ENCODE results near the gene POU3F1.

POU3F1 gene

GRCh38 chr1:38073534-38074301 is 27.1 kb upstream of the POU3F1 start:
- DNase-seq (ENCODE audit: low read depth): no peak

GRCh38 chr1:38072858-38073257 is 26.3 kb upstream of the POU3F1 start:
- DNase-seq (ENCODE audit: low read depth): no peak

DNA sequence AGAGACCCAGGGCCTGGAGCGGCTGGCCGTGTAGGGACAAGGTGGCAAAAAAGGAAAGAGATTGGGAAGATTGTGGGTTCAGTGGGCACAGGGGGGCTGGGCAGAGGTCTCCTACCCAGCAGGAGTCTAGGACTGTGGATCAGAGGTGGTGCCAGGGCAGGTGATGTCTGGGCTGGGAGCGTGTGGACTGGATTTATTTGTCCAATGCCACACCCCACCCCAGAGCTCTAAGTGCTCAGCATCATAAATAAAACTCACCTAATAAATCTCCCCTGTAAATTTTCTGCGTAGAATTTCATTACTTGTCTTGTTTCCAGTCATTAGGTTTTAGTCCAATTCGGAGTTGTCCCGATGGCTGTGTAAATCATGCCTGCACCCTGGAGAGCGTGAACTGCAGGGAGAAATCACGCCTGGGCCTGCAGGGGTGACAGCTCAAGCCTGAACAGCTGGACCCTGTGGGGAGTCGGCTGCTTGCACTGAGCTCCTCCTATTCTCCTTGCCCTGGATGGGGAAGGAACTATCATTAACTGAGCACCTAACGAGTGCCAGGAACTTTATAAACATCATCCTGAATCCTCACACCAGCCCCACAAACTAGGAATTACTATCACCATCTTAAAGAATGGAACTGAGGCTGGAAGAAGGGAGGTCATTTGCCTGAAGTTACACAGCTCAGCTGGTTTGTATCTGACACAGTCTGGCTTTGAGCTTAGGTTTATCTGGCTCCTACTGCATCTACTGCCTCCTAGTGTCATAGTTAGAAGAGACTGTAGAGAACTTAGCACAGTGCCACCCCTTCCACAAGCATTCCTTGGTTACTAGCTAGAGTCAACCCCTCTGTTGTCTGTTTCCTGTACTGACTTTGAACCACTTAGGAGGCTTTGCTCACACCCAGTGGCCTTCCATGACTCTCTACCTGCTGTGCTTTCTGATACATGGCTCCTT is 25.0 kb upstream of the POU3F1 start:
- no peak for DNase-seq (ENCODE audit: low read depth)

DNA sequence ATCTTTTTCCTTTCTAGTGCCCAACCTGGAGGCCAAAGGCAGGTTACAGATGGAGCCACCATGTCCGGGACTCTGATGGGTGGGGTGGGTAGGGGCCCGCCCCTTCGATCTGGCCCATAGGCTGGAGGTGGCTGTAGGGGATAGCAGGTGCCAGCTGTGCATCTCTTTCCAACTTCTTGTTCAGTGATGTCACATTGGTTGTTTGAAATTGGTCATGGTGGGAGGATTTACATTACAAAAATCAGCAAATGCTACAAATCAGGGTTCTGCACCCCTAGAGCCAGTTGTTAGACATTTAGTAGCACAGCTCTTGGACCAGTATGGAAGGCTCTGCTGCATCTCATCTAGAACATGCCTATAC is 22.4 kb upstream of the POU3F1 start:
- no peak for DNase-seq (ENCODE audit: low read depth)

DNA sequence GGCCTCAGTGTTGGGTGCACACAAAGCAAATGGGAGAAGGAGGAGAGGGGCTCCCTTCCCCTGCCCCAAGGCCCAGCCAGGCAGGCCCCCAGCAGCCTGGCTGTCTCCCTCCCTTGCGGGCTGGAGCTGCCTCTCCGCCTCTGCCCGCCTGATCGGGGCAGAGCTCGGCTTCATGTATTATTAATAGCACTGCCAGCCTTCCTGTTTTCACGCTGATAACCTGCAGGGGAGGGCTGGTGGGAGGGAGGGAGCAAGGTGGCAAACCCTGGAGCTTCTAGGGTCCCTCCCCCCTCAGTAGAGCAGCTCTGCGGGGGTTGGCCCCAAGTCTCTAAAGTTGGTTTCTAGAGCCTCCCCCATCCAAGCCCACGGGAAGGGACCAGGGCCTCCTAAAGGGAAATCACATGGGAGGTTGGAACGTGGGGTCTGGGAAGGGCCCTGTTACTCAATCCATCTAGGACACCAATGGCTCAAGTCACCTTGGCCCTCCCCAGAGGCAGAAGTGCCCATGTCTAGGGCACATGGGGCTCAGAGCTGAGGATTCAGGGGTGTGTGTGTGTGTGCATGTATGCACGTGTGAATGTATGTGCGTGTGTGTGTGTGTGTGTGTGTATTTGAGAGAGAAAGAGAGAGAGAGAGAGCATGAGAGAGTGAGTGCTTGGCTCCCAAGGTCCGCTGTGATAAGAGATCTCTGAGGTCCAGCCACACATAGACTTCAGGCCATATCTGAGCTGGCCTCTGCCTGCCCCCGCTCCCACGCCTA is 21.8 kb upstream of the POU3F1 start:
- DNase-seq (ENCODE audit: low read depth): no peak

DNA sequence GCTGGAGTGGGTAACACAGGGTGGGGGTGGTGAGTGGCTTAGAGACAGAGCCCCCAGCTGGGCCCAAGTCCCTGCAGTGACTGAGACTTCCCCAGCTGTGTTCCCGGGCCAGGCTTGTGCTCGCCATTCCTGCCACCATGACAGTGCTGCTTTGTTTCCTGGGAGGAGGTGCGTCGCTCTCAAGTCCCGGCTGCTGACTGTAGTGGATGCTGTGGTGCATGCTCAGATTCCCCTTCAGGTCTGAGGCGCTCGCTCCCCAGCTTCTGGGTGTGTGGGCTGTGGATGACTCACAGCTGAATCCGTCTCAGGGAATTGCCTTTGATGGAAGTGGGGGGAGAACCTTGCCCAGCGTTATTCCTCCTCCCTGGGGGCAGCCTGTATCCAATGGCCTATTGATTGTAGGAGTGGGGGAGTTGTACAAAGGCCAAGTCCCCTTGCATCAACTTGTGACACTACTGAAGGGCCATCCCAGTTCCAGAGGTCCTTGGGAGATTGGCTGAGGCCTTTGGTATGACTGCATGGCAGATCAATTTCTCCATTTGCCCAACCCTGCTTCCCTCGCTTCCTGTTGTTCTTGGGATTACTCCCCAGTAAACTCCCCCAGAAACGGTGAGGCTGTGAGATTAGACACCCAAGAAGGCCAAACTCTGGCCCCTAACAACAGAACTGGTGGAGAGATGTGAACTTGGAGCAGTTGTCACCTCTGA is 17.8 kb upstream of the POU3F1 start:
- DNase-seq (ENCODE audit: low read depth): no peak

DNA sequence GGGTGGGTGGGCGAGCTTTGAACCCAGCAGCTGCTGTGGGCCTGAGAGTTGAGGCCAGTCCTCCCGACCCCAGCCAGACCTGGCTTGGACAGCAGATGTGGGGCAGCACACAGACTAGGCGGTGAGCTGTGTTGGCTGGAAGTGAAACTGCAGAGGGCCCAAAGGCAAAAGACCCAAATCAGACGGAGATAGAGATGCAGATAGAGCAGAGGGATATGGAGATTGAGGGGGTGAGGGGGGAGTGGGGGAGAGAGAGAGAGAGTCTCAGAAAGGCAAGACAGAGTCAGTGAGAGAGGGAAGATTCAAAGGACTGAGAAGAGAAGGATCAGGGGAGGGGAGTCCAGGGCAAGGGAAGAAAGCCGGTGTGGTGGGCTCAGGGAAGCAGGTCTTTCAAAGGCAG is 17.0 kb upstream of the POU3F1 start:
- DNase-seq (ENCODE audit: low read depth): no peak

DNA sequence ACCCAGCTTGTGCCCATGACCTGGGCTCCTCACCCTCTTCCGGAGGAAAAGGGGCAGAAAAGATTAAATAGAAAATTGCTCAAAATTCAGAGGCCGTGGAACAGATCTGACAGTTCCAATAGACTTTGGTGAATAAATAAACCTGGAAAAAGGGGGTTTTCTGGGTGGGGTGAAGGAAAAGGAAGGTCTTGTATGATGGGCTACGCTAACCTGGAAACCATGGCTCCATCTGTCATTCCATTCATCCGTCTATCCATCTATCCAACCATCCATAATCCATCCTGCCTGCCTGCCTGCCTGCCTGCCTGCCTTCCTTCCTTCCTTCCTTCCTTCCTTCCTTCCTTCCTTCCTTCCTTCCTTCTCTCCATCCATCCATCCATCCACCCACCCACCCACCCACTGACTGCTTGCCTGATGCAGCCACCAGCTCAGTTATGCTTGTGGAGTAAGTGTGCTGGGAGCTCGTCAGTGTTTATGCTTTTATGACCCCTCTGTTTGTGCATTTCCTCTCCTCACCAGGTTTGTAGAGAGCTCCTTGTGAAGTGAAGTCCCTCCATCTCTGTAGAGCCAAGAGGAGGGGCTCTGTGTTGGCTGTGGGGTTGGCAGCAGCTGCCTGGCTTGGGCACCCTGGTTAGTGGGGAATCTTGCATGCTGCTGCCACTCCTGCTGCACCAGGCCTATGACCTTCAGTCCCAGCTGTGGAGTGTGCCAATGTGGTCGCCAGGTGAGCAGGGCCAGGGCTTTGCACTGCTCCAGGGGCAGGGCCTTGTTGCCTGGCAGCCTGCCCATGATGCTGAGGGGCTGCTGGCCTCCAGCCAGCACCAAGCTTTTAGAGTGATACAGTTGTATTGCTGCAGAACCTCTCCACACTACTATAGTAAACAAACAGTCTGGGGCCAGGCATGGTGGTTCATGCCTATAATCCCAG is 16.0 kb upstream of the POU3F1 start:
- no peak for DNase-seq (ENCODE audit: low read depth)

DNA sequence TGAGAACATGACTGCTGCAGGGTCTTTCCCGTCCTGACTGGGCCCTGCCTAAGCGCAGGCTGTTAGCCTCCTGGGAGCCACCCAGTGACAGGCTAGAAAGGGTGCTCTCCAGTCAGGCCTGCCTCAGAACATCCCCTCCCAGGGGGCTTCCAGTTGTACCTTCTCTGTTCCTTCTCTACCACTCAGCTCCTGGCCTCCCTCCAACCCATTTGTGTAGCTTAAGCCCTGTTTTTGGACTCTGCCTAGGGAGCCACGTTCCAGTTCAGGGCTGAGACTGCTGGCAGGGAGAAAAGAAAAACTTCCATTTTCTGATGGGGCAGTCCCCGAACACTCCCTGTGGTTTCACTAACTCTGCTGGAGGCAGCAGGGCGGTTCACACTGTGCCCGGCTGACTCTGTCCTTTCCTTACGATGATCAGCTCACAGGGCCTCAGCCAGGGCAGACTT is 15.3 kb upstream of the POU3F1 start:
- no peak for DNase-seq (ENCODE audit: low read depth)

GRCh38 chr1:38061290-38061689 is 14.7 kb upstream of the POU3F1 start:
- no peak for DNase-seq (ENCODE audit: low read depth)

DNA sequence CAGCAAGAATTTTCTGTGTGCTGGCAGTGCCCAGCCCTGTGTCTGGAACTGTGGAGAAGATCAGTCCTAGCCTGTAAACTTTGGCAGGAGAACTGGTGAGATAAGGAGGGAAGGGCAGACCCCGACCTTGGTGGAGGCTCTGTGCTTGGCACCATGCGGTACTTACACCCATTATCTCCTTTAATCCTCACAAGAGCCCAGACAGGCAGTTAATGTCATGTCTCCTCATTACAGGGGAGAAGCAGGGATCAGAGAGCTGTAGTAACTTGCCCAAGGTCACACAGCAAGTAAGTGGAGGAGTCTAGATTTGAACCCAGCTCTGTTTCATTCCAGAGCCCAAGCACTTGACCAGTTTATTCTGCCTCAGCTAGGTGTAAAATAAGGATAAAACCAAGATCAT is 13.9 kb upstream of the POU3F1 start:
- no peak for DNase-seq (ENCODE audit: low read depth)

DNA sequence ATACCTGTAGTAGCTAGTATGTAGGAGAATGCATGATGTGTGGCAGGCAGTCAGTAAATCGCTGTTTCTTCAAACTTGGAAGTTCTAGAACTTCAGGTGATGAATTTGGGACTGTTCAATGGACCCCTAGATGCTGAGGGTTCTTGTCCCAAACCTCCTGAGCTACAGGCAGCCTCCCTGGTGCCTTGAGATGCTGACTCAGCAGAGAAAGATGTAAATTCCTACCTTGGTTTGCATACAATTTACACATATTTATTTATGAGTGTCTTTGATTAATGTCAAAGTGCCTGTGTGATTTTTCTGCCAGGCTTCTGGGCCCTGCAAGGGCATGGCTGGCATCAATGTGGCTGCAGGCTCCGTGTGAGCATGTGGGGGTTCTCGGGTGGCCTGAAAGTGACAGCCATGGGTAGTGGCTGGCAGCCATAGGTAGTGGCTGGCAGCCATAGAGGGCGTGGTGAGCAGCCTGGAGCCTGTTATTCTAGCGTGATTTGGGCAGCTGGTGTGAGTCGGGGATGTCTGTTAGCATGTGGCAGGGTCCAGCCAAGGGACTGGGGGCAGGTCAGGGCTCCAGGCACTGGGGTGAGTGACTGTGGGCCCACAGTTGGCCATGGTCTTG is 13.2 kb upstream of the POU3F1 start:
- DNase-seq (ENCODE audit: low read depth): no peak

- no peak for DNase-seq (ENCODE audit: low read depth)
These were observed 9.4 kb upstream of the POU3F1 start for GRCh38 chr1:38055965-38056364.

DNA sequence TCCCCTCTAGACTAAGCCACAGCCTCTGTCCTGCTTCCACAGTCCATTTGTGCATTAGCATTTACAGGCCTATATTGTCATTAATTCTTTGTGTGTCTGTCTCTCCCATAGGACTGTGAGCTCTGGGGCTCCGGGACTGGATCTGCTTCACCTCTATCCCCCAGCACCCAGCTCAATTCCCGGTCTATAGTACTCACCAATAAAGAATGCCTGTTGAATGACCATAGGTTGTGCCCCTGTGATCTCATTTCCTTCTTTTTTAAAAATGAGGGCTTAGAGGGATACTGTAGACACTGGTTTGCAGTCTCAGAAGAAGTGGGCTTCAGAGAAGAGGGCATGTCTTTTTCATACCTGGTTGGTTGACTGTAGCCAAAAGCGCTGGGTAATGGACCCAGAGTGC is 8.8 kb upstream of the POU3F1 start:
- DNase-seq (ENCODE audit: low read depth): no peak

- DNase-seq (ENCODE audit: low read depth): no peak
These were observed 7.0 kb upstream of the POU3F1 start for GRCh38 chr1:38053416-38054091.

DNA sequence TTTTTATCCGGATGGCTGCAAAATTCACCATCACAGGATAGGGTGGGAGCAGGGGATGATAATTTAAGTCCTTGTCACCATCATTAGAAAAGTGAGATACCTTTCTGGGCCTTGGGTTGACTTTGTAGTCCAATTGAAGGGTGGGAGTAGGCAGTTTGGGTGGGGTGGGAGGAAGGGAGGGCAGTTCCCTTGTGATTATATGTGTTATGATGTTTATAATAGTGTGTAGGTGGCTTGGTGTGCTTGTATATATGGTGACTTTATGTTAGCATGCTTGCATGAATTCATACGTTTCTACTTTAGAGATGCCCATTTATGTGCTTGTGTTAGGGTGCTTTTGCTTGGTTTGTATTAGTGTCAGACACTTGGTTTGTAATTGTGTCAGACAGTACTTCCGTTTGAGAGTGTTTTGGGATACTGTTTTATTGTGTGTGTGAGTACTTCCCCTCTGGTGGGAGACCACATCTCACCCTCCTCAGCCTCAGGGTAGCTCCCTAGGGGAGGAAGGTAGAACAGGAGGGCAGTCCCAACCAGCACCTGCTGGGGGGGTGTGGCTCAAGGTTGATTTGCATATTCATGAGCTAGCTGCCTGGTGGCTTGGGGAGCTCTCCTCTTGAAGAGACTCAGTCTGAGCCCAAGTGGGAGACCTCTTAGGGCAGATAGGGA is 6.3 kb upstream of the POU3F1 start:
- no peak for DNase-seq (ENCODE audit: low read depth)

DNA sequence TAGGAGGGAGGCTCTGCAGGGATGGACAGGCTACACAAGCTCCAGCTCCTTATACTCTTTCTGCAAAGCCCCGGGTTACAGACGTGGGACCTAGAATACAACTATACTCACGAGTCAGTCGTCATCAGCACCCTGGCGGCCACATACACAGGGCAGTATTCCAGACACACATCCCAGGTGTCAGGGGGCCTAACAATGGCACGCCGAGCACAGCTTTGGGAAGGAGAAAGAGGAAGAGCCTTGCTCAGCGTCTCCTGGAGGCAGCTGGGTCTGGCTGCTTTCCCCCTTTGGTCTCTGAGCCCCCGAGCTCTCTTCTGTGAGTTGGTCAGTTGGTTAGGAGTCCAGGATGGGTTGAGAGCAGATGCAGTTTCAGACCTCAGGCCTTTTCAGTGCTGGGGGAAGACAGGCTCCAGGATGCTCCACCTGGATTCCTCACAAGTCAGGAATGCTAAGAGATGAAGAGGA is 4.5 kb upstream of the POU3F1 start:
- no peak for DNase-seq (ENCODE audit: low read depth)

- no peak for DNase-seq (ENCODE audit: low read depth)
These were observed 3.9 kb upstream of the POU3F1 start for GRCh38 chr1:38050397-38051078.
